PC-9 (cell line): ENCODE measurements around the gene ATRN. TPM values are rescaled to one million over a fixed set of nuclear protein-coding genes. Genes with fewer than 3 reads are reported as not detected.

Experiments used
- BruUV-seq: library from RNA; stranded (reverse); fragments of 400-500 nt; replicated peaks from 2 replicates; lab custom pipeline; 2021; lab: Mats Ljungman, UMichigan
- CTCF ChIA-PET: fragments of 300-600 bp; sonication (Branson Sonifier 250); formaldehyde crosslinking; loops from one replicate; lab custom pipeline; 2022; ENCODE audit warnings: antibody characterized with exemption; lab: Charles Lee
- POLR2A ChIA-PET: fragments of 300-600 bp; sonication (Branson Sonifier 250); formaldehyde crosslinking; loops from one replicate; lab custom pipeline; 2022; ENCODE audit warnings: antibody characterized with exemption; ENCODE audit not compliant: unreplicated experiment; lab: Charles Lee
- DNase-seq, 2 experiments: peaks; one replicate each; pipeline versions ENCODE4 v3.0.0 to v3.0.0-alpha.2; 2015 to 2022; ENCODE audit warnings: mixed read lengths in 1 of 2
- H2AFZ ChIP-seq: fragments of 200-600 bp; sonication (generic); 2 replicates; pipeline ENCODE4 v1.8.1; 2017; ENCODE audit warnings: antibody characterized with exemption
- H3F3A ChIP-seq: fragments of 200-600 bp; sonication (generic); 2 replicates; pipeline ENCODE4 v1.8.1; 2017; ENCODE audit warnings: antibody characterized with exemption, mild to moderate bottlenecking, low read depth; ENCODE audit not compliant: insufficient read depth
- H3K27ac ChIP-seq: fragments of 200-600 bp; sonication (generic); 2 replicates; pipeline ENCODE4 v1.6.1; 2016; ENCODE audit warnings: mixed run types
- H3K27me3 ChIP-seq: fragments of 200-600 bp; sonication (generic); 2 replicates; pipeline ENCODE4 v1.6.1; 2016; ENCODE audit warnings: low read depth, mixed run types; ENCODE audit not compliant: insufficient read depth
- H3K36me3 ChIP-seq: fragments of 200-600 bp; sonication (generic); 2 replicates; pipeline ENCODE4 v1.6.1; 2016; ENCODE audit warnings: low read depth, mixed run types
- H3K4me1 ChIP-seq: fragments of 200-600 bp; sonication (generic); replicated peaks from 2 replicates; pipeline ENCODE4 v1.6.1; 2016; ENCODE audit warnings: mixed run types; ENCODE audit not compliant: insufficient read depth
- H3K4me2 ChIP-seq: fragments of 200-600 bp; sonication (generic); 2 replicates; pipeline ENCODE4 v1.6.1; 2017; ENCODE audit warnings: mixed run types
- H3K4me3 ChIP-seq: fragments of 200-600 bp; sonication (generic); 2 replicates; pipeline ENCODE4 v1.6.1; 2016; ENCODE audit warnings: mixed run types
- H3K79me2 ChIP-seq: fragments of 200-600 bp; sonication (generic); 2 replicates; pipeline ENCODE4 v1.6.1; 2017; ENCODE audit warnings: low read depth, mixed run types
- H3K9me2 ChIP-seq: fragments of 200-600 bp; sonication (generic); 2 replicates; pipeline ENCODE4 v1.8.1; 2017; ENCODE audit warnings: mild to moderate bottlenecking; ENCODE audit not compliant: insufficient read depth
- H3K9me3 ChIP-seq: fragments of 200-600 bp; sonication (generic); 2 replicates; pipeline ENCODE4 v1.8.1; 2016; ENCODE audit warnings: low read depth; ENCODE audit not compliant: insufficient read depth
- H4K20me1 ChIP-seq: fragments of 200-600 bp; sonication (generic); 2 replicates; pipeline ENCODE4 v1.8.1; 2017; ENCODE audit not compliant: insufficient read depth
- EZH2 ChIP-seq: fragments of 200-600 bp; sonication (generic); IDR thresholded peaks from 2 replicates; pipeline ENCODE4 v1.8.0; 2017; ENCODE audit warnings: antibody characterized with exemption, low read depth
- intact Hi-C: fragments of 100-400 bp; cut with micrococcal nuclease; formaldehyde crosslinking; loops from one replicate; pipeline ENCODE4 v1.10.0; 2022; ENCODE audit not compliant: unreplicated experiment
- total RNA-seq: library from RNA; stranded (reverse); gene quantifications from 2 replicates; pipeline ENCODE4 v1.2.3, GENCODE V29; 2021
- TF ChIP-seq, protein P1 (sequence below): fragments of 200-600 bp; sonication (generic); conservative IDR thresholded peaks from 2 replicates; pipeline ENCODE4 v1.6.1; 2017; ENCODE audit warnings: mixed run types, antibody characterized with exemption, mild to moderate bottlenecking, moderate library complexity

Gene ATRN
- total RNA-seq, 1 experiment from 2014 or later, result 34.9 TPM

DNA sequence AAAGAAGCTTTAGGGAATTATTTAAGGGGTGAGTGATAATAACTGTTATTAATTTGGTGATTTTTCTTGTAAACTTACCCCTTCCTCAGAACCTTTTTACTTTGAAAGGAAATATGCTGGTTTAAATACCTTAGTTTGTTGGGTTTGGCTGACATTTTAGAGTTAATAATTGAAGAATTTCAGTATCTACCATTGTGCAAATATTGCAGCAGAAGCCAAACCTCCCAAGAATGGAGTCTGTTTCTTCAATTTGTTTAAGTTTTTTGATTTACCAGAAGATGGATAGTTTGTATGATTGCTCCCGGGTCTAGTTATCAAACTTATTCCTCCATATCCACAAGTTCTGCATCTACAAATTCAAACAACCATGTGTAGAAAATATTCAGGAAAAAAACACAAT lies 77.1 kb downstream of the ATRN start:
- DNase-seq, result no peak
- intact Hi-C loops, result no loop called here
- H3K27me3 ChIP-seq, result no peaks in the 10 kb centered on the region
- 0 out of 2 replicates have a peak, but pooled peaks cover 6% of the 10 kb centered on the region for H3F3A ChIP-seq
- no peaks in the 10 kb centered on the region for H3K9me3 ChIP-seq
- H4K20me1 ChIP-seq, result no peaks in the 10 kb centered on the region
- no peaks in the 10 kb centered on the region for H3K79me2 ChIP-seq
- TF ChIP-seq, protein P1, sequence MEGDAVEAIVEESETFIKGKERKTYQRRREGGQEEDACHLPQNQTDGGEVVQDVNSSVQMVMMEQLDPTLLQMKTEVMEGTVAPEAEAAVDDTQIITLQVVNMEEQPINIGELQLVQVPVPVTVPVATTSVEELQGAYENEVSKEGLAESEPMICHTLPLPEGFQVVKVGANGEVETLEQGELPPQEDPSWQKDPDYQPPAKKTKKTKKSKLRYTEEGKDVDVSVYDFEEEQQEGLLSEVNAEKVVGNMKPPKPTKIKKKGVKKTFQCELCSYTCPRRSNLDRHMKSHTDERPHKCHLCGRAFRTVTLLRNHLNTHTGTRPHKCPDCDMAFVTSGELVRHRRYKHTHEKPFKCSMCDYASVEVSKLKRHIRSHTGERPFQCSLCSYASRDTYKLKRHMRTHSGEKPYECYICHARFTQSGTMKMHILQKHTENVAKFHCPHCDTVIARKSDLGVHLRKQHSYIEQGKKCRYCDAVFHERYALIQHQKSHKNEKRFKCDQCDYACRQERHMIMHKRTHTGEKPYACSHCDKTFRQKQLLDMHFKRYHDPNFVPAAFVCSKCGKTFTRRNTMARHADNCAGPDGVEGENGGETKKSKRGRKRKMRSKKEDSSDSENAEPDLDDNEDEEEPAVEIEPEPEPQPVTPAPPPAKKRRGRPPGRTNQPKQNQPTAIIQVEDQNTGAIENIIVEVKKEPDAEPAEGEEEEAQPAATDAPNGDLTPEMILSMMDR, result no peak
- TF ChIP-seq EZH2, result no peak
- no peaks in the 10 kb centered on the region for H3K36me3 ChIP-seq
- no peaks in the 10 kb centered on the region for H3K4me1 ChIP-seq
- ChIA-PET CTCF (no interaction called here), POLR2A (no interaction called here)
- H2AFZ ChIP-seq, result no peak overlapping the region
- no peaks in the 10 kb centered on the region for H3K9me2 ChIP-seq
- BruUV-seq, result no TSS peak
- H3K4me3 ChIP-seq, result no peak overlapping the region
- H3K27ac ChIP-seq, result no peak overlapping the region
- no peak overlapping the region for H3K4me2 ChIP-seq

DNA sequence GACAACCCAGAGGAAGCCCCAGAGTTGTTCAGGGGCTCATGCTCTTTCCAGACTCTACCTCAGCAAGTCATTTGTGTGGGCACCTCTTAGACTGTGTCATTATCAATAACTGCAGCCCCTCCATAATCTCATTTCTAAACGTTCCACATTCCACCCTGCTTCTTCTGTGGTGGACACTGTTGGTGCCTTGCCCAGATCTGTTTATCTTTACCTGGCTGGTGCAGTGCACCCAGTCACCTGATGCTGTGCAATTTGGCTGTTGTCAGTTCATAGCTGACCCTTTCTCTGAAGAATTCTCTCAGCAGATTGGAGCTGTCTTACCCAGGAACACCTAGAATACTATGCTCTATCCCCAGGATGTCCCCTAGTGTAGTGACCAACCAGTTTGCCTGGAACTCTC lies 80.0 kb downstream of the ATRN start:
- H3K4me2 ChIP-seq, result no peak overlapping the region
- H3K36me3 ChIP-seq, result no peaks in the 10 kb centered on the region
- H3K9me2 ChIP-seq, result no peaks in the 10 kb centered on the region
- no peak overlapping the region for H3K27ac ChIP-seq
- H3K4me1 ChIP-seq, result no peaks in the 10 kb centered on the region
- no TSS peak for BruUV-seq
- CTCF ChIA-PET, result no interaction called here
- no peaks in the 10 kb centered on the region for H3K27me3 ChIP-seq
- TF ChIP-seq, protein P1, result no peak
- TF ChIP-seq EZH2, result no peak
- H3F3A ChIP-seq, result 0 out of 2 replicates have a peak, but pooled peaks cover under 1% of the 10 kb centered on the region
- H2AFZ ChIP-seq, result no peak overlapping the region
- H3K9me3 ChIP-seq, result no peaks in the 10 kb centered on the region
- intact Hi-C loops, result no loop called here
- H3K4me3 ChIP-seq, result no peak overlapping the region
- POLR2A ChIA-PET, result interaction anchor here (0.5 kb wide), 1 partner anchor 13 kb away, joined by 7 read pairs; no protein-coding TSS in a partner anchor
- DNase-seq, result no peak
- no peaks in the 10 kb centered on the region for H4K20me1 ChIP-seq
- H3K79me2 ChIP-seq, result no peaks in the 10 kb centered on the region

DNA sequence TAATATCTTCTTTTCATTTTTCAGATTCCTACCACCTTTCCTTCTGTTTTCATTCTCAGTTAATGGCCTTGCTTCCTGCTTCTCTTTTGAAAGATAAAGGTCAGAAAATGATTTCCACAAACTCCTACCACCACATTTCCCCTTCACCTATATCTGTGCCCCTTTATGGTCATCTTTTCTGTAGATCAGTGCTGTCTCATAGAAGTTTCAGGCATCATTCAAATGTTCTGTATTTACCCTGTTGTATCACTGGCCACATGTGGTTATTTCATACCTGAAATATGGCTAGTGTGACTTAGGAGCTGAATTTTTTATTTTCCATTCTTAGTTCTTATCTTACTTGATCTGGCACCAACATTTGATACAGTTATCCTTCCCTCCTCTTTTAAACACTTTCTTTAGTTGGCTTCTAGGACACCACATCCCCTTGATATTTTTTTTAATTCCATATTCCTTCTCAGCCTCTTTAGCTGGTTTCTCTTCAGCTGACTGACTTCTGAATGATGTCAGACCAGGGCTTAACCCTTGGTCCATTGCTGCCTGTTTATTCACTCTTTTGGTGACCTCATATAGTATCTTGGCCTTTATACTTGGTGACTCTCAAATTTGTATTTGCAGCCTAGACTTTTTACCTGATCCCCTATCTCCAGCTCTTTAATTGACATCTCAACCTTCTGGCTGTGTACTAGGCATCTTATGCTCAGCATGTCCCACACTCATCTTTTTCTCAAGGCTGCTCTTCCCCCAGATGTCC lies 81.0 kb downstream of the ATRN start:
- H3K9me3 ChIP-seq, result no peaks in the 10 kb centered on the region
- H3K27me3 ChIP-seq, result no peaks in the 10 kb centered on the region
- no peaks in the 10 kb centered on the region for H3K36me3 ChIP-seq
- no peaks in the 10 kb centered on the region for H3K79me2 ChIP-seq
- H2AFZ ChIP-seq, result no peak overlapping the region
- H3F3A ChIP-seq, result no peaks in the 10 kb centered on the region
- H3K4me3 ChIP-seq, result no peak overlapping the region
- H3K27ac ChIP-seq, result no peak overlapping the region
- no TSS peak for BruUV-seq
- H4K20me1 ChIP-seq, result no peaks in the 10 kb centered on the region
- TF ChIP-seq EZH2, result no peak
- TF ChIP-seq, protein P1, result no peak
- no peak for DNase-seq
- no peaks in the 10 kb centered on the region for H3K4me1 ChIP-seq
- ChIA-PET POLR2A (interaction anchor here (0.6 kb wide), 1 partner anchor 36 kb away, joined by 3 read pairs; no protein-coding TSS in a partner anchor), CTCF (interaction anchor here (0.7 kb wide), 1 partner anchor 141 kb away, joined by 3 read pairs; no protein-coding TSS in a partner anchor)
- H3K9me2 ChIP-seq, result no peaks in the 10 kb centered on the region
- intact Hi-C loops, result no loop called here
- no peak overlapping the region for H3K4me2 ChIP-seq
